Measurements from ENCODE around the gene ZNF609. TPM values are rescaled to one million over a fixed set of nuclear protein-coding genes. Genes with fewer than 3 reads are reported as not detected.

The ZNF609 gene
- total and polyA plus RNA-seq, 2 of the 13 experiments (the other 11 are each of a cell fraction or from before 2014, with no cell fraction given): 8.9 to 9.9 TPM

GRCh38 chr15:64460206-64460723, at the start of gene ZNF609 (continued):
- TF ChIP-seq ZNF784 (CRISPR knock-in tag; IDR thresholded peaks at IDR 0.05; ENCODE audit: borderline replicate concordance) (no peak; the same call in 1 of the 2 replicates), ZNF138 (CRISPR knock-in tag; IDR thresholded peaks at IDR 0.05; ENCODE audit: low read depth) (0 out of 2 replicates have a peak, but pooled peaks have one; percentile 55), ZNF570 (CRISPR knock-in tag; IDR thresholded peaks at IDR 0.05; ENCODE audit: borderline replicate concordance) (no peak), NFRKB (IDR thresholded peaks at IDR 0.05) (no peak), BCLAF1 (IDR thresholded peaks at IDR 0.05) (no peak), RCOR2 (CRISPR knock-in tag; IDR thresholded peaks at IDR 0.05) (no peak), FOSL2 (CRISPR knock-in tag; IDR thresholded peaks at IDR 0.05) (peak; percentile 71), MTF2 (CRISPR knock-in tag; IDR thresholded peaks at IDR 0.05; ENCODE audit: borderline replicate concordance) (no peak), IKZF5 (CRISPR knock-in tag; IDR thresholded peaks at IDR 0.05) (peak; percentile 75; the same call in 1 of the 2 replicates), ARNT (IDR thresholded peaks at IDR 0.05) (no peak), DMTF1 (CRISPR knock-in tag; IDR thresholded peaks at IDR 0.05) (no peak), ARID4A (CRISPR knock-in tag; IDR thresholded peaks at IDR 0.05; ENCODE audit: borderline replicate concordance) (peak; percentile 71; the same call in 1 of the 2 replicates), ZNF143 (CRISPR knock-in tag; IDR thresholded peaks at IDR 0.05) (no peak), MXI1 (IDR thresholded peaks at IDR 0.05; ENCODE audit: borderline replicate concordance, low read depth, low read length) (peak; percentile 51; the same call in 1 of the 3 replicates), ZKSCAN5 (CRISPR knock-in tag; IDR thresholded peaks at IDR 0.05) (no peak), ZNF510 (CRISPR knock-in tag; IDR thresholded peaks at IDR 0.05; ENCODE audit: low read depth) (no peak), GPN1 (CRISPR knock-in tag; IDR thresholded peaks at IDR 0.05; ENCODE audit: borderline replicate concordance) (no peak), SIN3A (IDR thresholded peaks at IDR 0.05; ENCODE audit: borderline replicate concordance, low read depth, low read length) (0 out of 2 replicates have a peak, but pooled peaks have one; percentile 70)
